ENCODE measurements around the gene ALDH3B2.

The ALDH3B2 gene

GRCh38 chr11:67656278-67656922 is 18.0 kb downstream of the ALDH3B2 start:
- Histone ChIP-seq H3K27ac (ENCODE audit: low read length) (no peak overlapping the region), H3K4me1 (ENCODE audit: insufficient read depth, low read length) (no peaks in the 10 kb centered on the region), H3K4me3 (ENCODE audit: low read length) (no peak overlapping the region), H3K9me3 (ENCODE audit: insufficient read depth, low read depth, low read length) (peaks cover 24% of the 10 kb centered on the region), H3K36me3 (ENCODE audit: insufficient read depth, low read depth, low read length) (no peaks in the 10 kb centered on the region), H3K9ac (ENCODE audit: low read depth, low read length) (no peak overlapping the region), H3K27me3 (ENCODE audit: insufficient read depth, low read length) (no peaks in the 10 kb centered on the region)

GRCh38 chr11:67654225-67654624 is 20.2 kb downstream of the ALDH3B2 start:
- H3K9me3 ChIP-seq (ENCODE audit: insufficient read depth, low read depth, low read length), result peaks cover 24% of the 10 kb centered on the region
- no peaks in the 10 kb centered on the region for H3K36me3 ChIP-seq (ENCODE audit: insufficient read depth, low read depth, low read length)
- no peaks in the 10 kb centered on the region for H3K27me3 ChIP-seq (ENCODE audit: insufficient read depth, low read length)
- no peak overlapping the region for H3K9ac ChIP-seq (ENCODE audit: low read depth, low read length)
- H3K4me1 ChIP-seq (ENCODE audit: insufficient read depth, low read length), result no peaks in the 10 kb centered on the region
- no peak overlapping the region for H3K27ac ChIP-seq (ENCODE audit: low read length)
- H3K4me3 ChIP-seq (ENCODE audit: low read length), result no peak overlapping the region

GRCh38 chr11:67652965-67653845 is 21.2 kb downstream of the ALDH3B2 start:
- no peaks in the 10 kb centered on the region for H3K27me3 ChIP-seq (ENCODE audit: insufficient read depth, low read length)
- H3K27ac ChIP-seq (ENCODE audit: low read length), result no peak overlapping the region
- no peaks in the 10 kb centered on the region for H3K36me3 ChIP-seq (ENCODE audit: insufficient read depth, low read depth, low read length)
- no peak overlapping the region for H3K9ac ChIP-seq (ENCODE audit: low read depth, low read length)
- H3K4me3 ChIP-seq (ENCODE audit: low read length), result no peak overlapping the region
- H3K4me1 ChIP-seq (ENCODE audit: insufficient read depth, low read length), result no peaks in the 10 kb centered on the region
- peaks cover 24% of the 10 kb centered on the region for H3K9me3 ChIP-seq (ENCODE audit: insufficient read depth, low read depth, low read length)

- Histone ChIP-seq H3K4me3 (ENCODE audit: low read length) (no peak overlapping the region), H3K9ac (ENCODE audit: low read depth, low read length) (no peak overlapping the region), H3K27ac (ENCODE audit: low read length) (no peak overlapping the region), H3K9me3 (ENCODE audit: insufficient read depth, low read depth, low read length) (peaks cover 20% of the 10 kb centered on the region), H3K27me3 (ENCODE audit: insufficient read depth, low read length) (no peaks in the 10 kb centered on the region), H3K36me3 (ENCODE audit: insufficient read depth, low read depth, low read length) (no peaks in the 10 kb centered on the region), H3K4me1 (ENCODE audit: insufficient read depth, low read length) (no peaks in the 10 kb centered on the region)
Observed at GRCh38 chr11:67651976-67652781, 22.2 kb downstream of the ALDH3B2 start.

- H3K27me3 ChIP-seq (ENCODE audit: insufficient read depth, low read length), result no peaks in the 10 kb centered on the region
- H3K27ac ChIP-seq (ENCODE audit: low read length), result no peak overlapping the region
- H3K9ac ChIP-seq (ENCODE audit: low read depth, low read length), result no peak overlapping the region
- H3K36me3 ChIP-seq (ENCODE audit: insufficient read depth, low read depth, low read length), result no peaks in the 10 kb centered on the region
- H3K4me1 ChIP-seq (ENCODE audit: insufficient read depth, low read length), result no peaks in the 10 kb centered on the region
- H3K9me3 ChIP-seq (ENCODE audit: insufficient read depth, low read depth, low read length), result no peaks in the 10 kb centered on the region
- H3K4me3 ChIP-seq (ENCODE audit: low read length), result no peak overlapping the region
Observed at GRCh38 chr11:67649634-67650510, 24.6 kb downstream of the ALDH3B2 start.

- Histone ChIP-seq H3K27ac (ENCODE audit: low read length) (no peak overlapping the region), H3K9ac (ENCODE audit: low read depth, low read length) (no peak overlapping the region), H3K4me3 (ENCODE audit: low read length) (no peak overlapping the region), H3K4me1 (ENCODE audit: insufficient read depth, low read length) (no peaks in the 10 kb centered on the region), H3K27me3 (ENCODE audit: insufficient read depth, low read length) (no peaks in the 10 kb centered on the region), H3K36me3 (ENCODE audit: insufficient read depth, low read depth, low read length) (no peaks in the 10 kb centered on the region), H3K9me3 (ENCODE audit: insufficient read depth, low read depth, low read length) (no peaks in the 10 kb centered on the region)
Observed at GRCh38 chr11:67648796-67649613, 25.4 kb downstream of the ALDH3B2 start.

- Histone ChIP-seq H3K27ac (ENCODE audit: low read length) (no peak overlapping the region), H3K4me1 (ENCODE audit: insufficient read depth, low read length) (no peaks in the 10 kb centered on the region), H3K36me3 (ENCODE audit: insufficient read depth, low read depth, low read length) (no peaks in the 10 kb centered on the region), H3K9ac (ENCODE audit: low read depth, low read length) (no peak overlapping the region), H3K4me3 (ENCODE audit: low read length) (no peak overlapping the region), H3K27me3 (ENCODE audit: insufficient read depth, low read length) (no peaks in the 10 kb centered on the region), H3K9me3 (ENCODE audit: insufficient read depth, low read depth, low read length) (no peaks in the 10 kb centered on the region)
Observed at GRCh38 chr11:67648140-67648795, 26.2 kb downstream of the ALDH3B2 start.

- Histone ChIP-seq H3K36me3 (ENCODE audit: insufficient read depth, low read depth, low read length) (no peaks in the 10 kb centered on the region), H3K4me3 (ENCODE audit: low read length) (no peak overlapping the region), H3K27me3 (ENCODE audit: insufficient read depth, low read length) (no peaks in the 10 kb centered on the region), H3K9me3 (ENCODE audit: insufficient read depth, low read depth, low read length) (no peaks in the 10 kb centered on the region), H3K9ac (ENCODE audit: low read depth, low read length) (no peak overlapping the region), H3K4me1 (ENCODE audit: insufficient read depth, low read length) (no peaks in the 10 kb centered on the region), H3K27ac (ENCODE audit: low read length) (no peak overlapping the region)
Observed at GRCh38 chr11:67647471-67647870, 27.0 kb downstream of the ALDH3B2 start.

- Histone ChIP-seq H3K9ac (ENCODE audit: low read depth, low read length) (no peak overlapping the region), H3K9me3 (ENCODE audit: insufficient read depth, low read depth, low read length) (no peaks in the 10 kb centered on the region), H3K36me3 (ENCODE audit: insufficient read depth, low read depth, low read length) (no peaks in the 10 kb centered on the region), H3K4me1 (ENCODE audit: insufficient read depth, low read length) (no peaks in the 10 kb centered on the region), H3K4me3 (ENCODE audit: low read length) (no peak overlapping the region), H3K27ac (ENCODE audit: low read length) (no peak overlapping the region), H3K27me3 (ENCODE audit: insufficient read depth, low read length) (no peaks in the 10 kb centered on the region; the same call in 1 of the 2 replicates)
Observed at GRCh38 chr11:67646535-67647336, 27.7 kb downstream of the ALDH3B2 start.
